Measurements from ENCODE around the gene SND1. TPM values are rescaled to one million over a fixed set of nuclear protein-coding genes. Genes with fewer than 3 reads are reported as not detected.

SND1 gene
- total and polyA plus RNA-seq, 2 donors (not counting 1 experiment from before 2014, with no cell fraction given): 137 to 174 TPM

- Histone ChIP-seq H3K4me2 (ENCODE audit: extremely low read depth, insufficient read depth, low read length) (no peak overlapping the region), H3K79me2 (ENCODE audit: control insufficient read depth, insufficient read depth, low read length) (no peaks in the 10 kb centered on the region), H3K9ac (ENCODE audit: insufficient read depth, low read length) (no peak overlapping the region), H3K27ac (ENCODE audit: insufficient read depth, low read length) (no peak overlapping the region), H3K9me3 (ENCODE audit: control insufficient read depth, insufficient read depth, low read depth, low read length) (no peaks in the 10 kb centered on the region), H3K4me3 (replicated peaks in 1 of 4; ENCODE audit: control extremely low read depth in 1 of 4, insufficient read depth in 1 of 4, low read depth in 3 of 4, low read length in 4 of 4) (no peak overlapping the region), H3K27me3 (ENCODE audit: control insufficient read depth, insufficient read depth, low read length) (no peaks in the 10 kb centered on the region), H3K4me1 (ENCODE audit: control insufficient read depth, extremely low read depth, insufficient read depth, low read length) (peaks cover 12% of the 10 kb centered on the region), H3K36me3 (ENCODE audit: control insufficient read depth, insufficient read depth, low read length) (no peaks in the 10 kb centered on the region), H4K20me1 (ENCODE audit: control insufficient read depth, extremely low read depth, insufficient read depth, low read length) (no peaks in the 10 kb centered on the region), H2AFZ (ENCODE audit: low read length) (no peak overlapping the region)
- no peak for DNase-seq (ENCODE audit: low read depth in 2 of 2)
- TF ChIP-seq EZH2 (IDR thresholded peaks at IDR 0.05; ENCODE audit: low read length, missing control alignments): no peak
- TF ChIP-seq, protein P1, sequence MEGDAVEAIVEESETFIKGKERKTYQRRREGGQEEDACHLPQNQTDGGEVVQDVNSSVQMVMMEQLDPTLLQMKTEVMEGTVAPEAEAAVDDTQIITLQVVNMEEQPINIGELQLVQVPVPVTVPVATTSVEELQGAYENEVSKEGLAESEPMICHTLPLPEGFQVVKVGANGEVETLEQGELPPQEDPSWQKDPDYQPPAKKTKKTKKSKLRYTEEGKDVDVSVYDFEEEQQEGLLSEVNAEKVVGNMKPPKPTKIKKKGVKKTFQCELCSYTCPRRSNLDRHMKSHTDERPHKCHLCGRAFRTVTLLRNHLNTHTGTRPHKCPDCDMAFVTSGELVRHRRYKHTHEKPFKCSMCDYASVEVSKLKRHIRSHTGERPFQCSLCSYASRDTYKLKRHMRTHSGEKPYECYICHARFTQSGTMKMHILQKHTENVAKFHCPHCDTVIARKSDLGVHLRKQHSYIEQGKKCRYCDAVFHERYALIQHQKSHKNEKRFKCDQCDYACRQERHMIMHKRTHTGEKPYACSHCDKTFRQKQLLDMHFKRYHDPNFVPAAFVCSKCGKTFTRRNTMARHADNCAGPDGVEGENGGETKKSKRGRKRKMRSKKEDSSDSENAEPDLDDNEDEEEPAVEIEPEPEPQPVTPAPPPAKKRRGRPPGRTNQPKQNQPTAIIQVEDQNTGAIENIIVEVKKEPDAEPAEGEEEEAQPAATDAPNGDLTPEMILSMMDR (conservative IDR thresholded peaks at IDR 0.05 in 1 of 2, IDR thresholded peaks at IDR 0.05 in 1 of 2; ENCODE audit: low read depth in 1 of 2, low read length in 2 of 2): no peak
These were observed 346.7 kb downstream of the SND1 start for GRCh38 chr7:127998671-127999070.

DNA sequence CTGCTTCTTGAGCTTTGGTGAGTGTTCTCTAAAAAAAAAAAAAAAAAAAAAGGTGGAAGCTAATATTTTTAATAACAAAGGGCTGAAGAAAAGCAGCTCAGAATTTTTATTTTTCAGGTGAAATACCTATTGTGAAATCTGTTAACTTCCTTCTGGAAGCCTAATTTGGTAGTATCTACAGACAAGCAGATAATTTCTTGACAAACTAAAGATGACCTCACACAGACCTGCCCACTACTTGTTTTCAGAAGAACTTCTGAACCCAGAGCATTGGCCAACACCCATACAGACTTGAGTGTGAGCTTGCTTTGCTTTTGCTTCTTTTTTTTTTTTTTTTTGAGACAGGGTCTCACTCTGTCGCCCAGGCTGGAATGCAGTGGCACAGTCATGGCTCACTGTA lies 348.1 kb downstream of the SND1 start:
- Histone ChIP-seq H2AFZ (ENCODE audit: low read length) (no peak overlapping the region), H3K36me3 (ENCODE audit: control insufficient read depth, insufficient read depth, low read length) (no peaks in the 10 kb centered on the region), H3K4me1 (ENCODE audit: control insufficient read depth, extremely low read depth, insufficient read depth, low read length) (peaks cover 10% of the 10 kb centered on the region), H4K20me1 (ENCODE audit: control insufficient read depth, extremely low read depth, insufficient read depth, low read length) (no peaks in the 10 kb centered on the region), H3K4me3 (replicated peaks in 1 of 4; ENCODE audit: control extremely low read depth in 1 of 4, insufficient read depth in 1 of 4, low read depth in 3 of 4, low read length in 4 of 4) (no peak overlapping the region), H3K27me3 (ENCODE audit: control insufficient read depth, insufficient read depth, low read length) (no peaks in the 10 kb centered on the region), H3K79me2 (ENCODE audit: control insufficient read depth, insufficient read depth, low read length) (no peaks in the 10 kb centered on the region), H3K9ac (ENCODE audit: insufficient read depth, low read length) (no peak overlapping the region), H3K9me3 (ENCODE audit: control insufficient read depth, insufficient read depth, low read depth, low read length) (no peaks in the 10 kb centered on the region), H3K27ac (ENCODE audit: insufficient read depth, low read length) (no peak overlapping the region), H3K4me2 (ENCODE audit: extremely low read depth, insufficient read depth, low read length) (no peak overlapping the region)
- no peak for TF ChIP-seq EZH2 (IDR thresholded peaks at IDR 0.05; ENCODE audit: low read length, missing control alignments)
- no peak for DNase-seq (ENCODE audit: low read depth in 2 of 2)

DNA sequence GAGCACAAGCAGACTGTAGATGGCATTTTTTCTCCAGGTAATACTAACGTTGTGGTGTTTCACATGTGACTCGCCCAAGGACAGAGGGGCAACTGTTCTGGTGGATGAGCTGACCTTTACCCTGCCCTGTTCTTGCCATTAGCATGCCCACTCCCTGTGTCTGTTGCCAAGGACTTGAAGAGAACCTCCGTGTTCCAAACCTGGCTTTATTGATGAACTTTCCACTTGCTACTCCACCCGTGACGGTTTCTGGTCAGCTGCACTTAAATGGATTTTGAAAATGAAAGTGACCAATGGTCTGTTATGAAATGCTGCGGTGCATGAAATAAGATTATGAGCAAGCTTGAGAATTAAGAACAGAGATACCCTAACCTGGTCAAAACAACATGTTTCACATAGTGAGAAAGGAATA lies 348.9 kb downstream of the SND1 start:
- no peaks in the 10 kb centered on the region for H3K9me3 ChIP-seq (ENCODE audit: control insufficient read depth, insufficient read depth, low read depth, low read length)
- H3K4me2 ChIP-seq (ENCODE audit: extremely low read depth, insufficient read depth, low read length): no peak overlapping the region
- peaks cover 5% of the 10 kb centered on the region for H3K4me1 ChIP-seq (ENCODE audit: control insufficient read depth, extremely low read depth, insufficient read depth, low read length)
- no peak for DNase-seq (ENCODE audit: low read depth in 2 of 2)
- no peak overlapping the region for H3K4me3 ChIP-seq (replicated peaks in 1 of 4; ENCODE audit: control extremely low read depth in 1 of 4, insufficient read depth in 1 of 4, low read depth in 3 of 4, low read length in 4 of 4)
- TF ChIP-seq, protein P1 (conservative IDR thresholded peaks at IDR 0.05 in 1 of 2, IDR thresholded peaks at IDR 0.05 in 1 of 2; ENCODE audit: low read depth in 1 of 2, low read length in 2 of 2): no peak
- H3K27me3 ChIP-seq (ENCODE audit: control insufficient read depth, insufficient read depth, low read length): no peaks in the 10 kb centered on the region
- no peaks in the 10 kb centered on the region for H4K20me1 ChIP-seq (ENCODE audit: control insufficient read depth, extremely low read depth, insufficient read depth, low read length)
- H3K36me3 ChIP-seq (ENCODE audit: control insufficient read depth, insufficient read depth, low read length): no peaks in the 10 kb centered on the region
- H2AFZ ChIP-seq (ENCODE audit: low read length): no peak overlapping the region
- H3K79me2 ChIP-seq (ENCODE audit: control insufficient read depth, insufficient read depth, low read length): no peaks in the 10 kb centered on the region
- no peak overlapping the region for H3K27ac ChIP-seq (ENCODE audit: insufficient read depth, low read length)
- H3K9ac ChIP-seq (ENCODE audit: insufficient read depth, low read length): no peak overlapping the region
